Right ventricle myocardium inferior (tissue), 1 donor: Measurements from ENCODE around the gene ANKHD1. TPM values are rescaled to one million over a fixed set of nuclear protein-coding genes. Genes with fewer than 3 reads are reported as not detected.

ENCODE experiments used
- ATAC-seq: fragments of 200-7000 bp; cut with Tn5 transposase; one replicate; pipeline ENCODE4 v1.9.1; 2020; ENCODE audit warnings: mild to moderate bottlenecking, moderate library complexity
- DNase-seq: peaks from one replicate; pipeline ENCODE4 v3.0.0; 2021; ENCODE audit errors: missing footprints
- intact Hi-C: fragments of 100-400 bp; cut with DNase I; formaldehyde crosslinking; loops from one replicate; pipeline ENCODE4 v1.11.0; 2022
- total RNA-seq: library from RNA; stranded (reverse); fragmentation: NEBNext Ultra II Directional; extraction: Animal tissue kit (Norgen Biotek cat#: 25700); gene quantifications from one replicate; pipeline ENCODE4 v1.2.1, GENCODE V29; 2021
- donor health status: DM: no; HTN: yes; CAD: no; lungs with severe emphysema.

Gene ANKHD1
- total RNA-seq, 1 donor from 2014 or later: 57.2 TPM

- no peak for DNase-seq
These were observed 152.0 kb downstream of the ANKHD1 start for GRCh38 chr5:140553657-140554056.

GRCh38 chr5:140554454-140554853, 152.8 kb downstream of the ANKHD1 start:
- intact Hi-C loops: no loop called here
- ATAC-seq: no peak
- DNase-seq: no peak

More at GRCh38 chr5:140553657-140554056, 152.0 kb downstream of the ANKHD1 start:
- intact Hi-C loops: no loop called here
- no peak for ATAC-seq

GRCh38 chr5:140555747-140556312, 154.2 kb downstream of the ANKHD1 start:
- intact Hi-C loops: no loop called here
- ATAC-seq (no peak), DNase-seq (no peak)

GRCh38 chr5:140556438-140556837, 154.8 kb downstream of the ANKHD1 start:
- no peak for ATAC-seq
- intact Hi-C loops: no loop called here

GRCh38 chr5:140557136-140557805, 155.6 kb downstream of the ANKHD1 start, which contains the start of gene SRA1:
Gene SRA1 (minus strand): TSS chr5:140557473. CDS start chr5:140557452, 21 bp downstream.
- DNase-seq (peak; percentile 98), ATAC-seq (peak; percentile 93)
- intact Hi-C loops: no loop called here

More at GRCh38 chr5:140556438-140556837, 154.8 kb downstream of the ANKHD1 start:
- no peak for DNase-seq

GRCh38 chr5:140557965-140558364, 156.3 kb downstream of the ANKHD1 start:
- DNase-seq: no peak
- intact Hi-C loops: no loop called here
- ATAC-seq: no peak

- ATAC-seq (no peak), DNase-seq (no peak)
- intact Hi-C loops: no loop called here
These were observed 156.9 kb downstream of the ANKHD1 start for GRCh38 chr5:140558542-140558941.

- intact Hi-C loops: no loop called here
- DNase-seq: no peak
- ATAC-seq: no peak
These were observed 158.6 kb downstream of the ANKHD1 start for GRCh38 chr5:140560227-140560626.

GRCh38 chr5:140561753-140562523, 160.3 kb downstream of the ANKHD1 start:
- ATAC-seq: no peak
- intact Hi-C loops: no loop called here
- no peak for DNase-seq

GRCh38 chr5:140563596-140563995, 162.0 kb downstream of the ANKHD1 start:
- no peak for ATAC-seq
- intact Hi-C loops: no loop called here
- no peak for DNase-seq

GRCh38 chr5:140564196-140565023, 162.8 kb downstream of the ANKHD1 start, which contains the start of the genes APBB3 and SLC35A4:
Gene APBB3 (minus strand): TSS chr5:140564598. CDS start chr5:140564245, 353 bp downstream.
Gene SLC35A4 (plus strand): TSS chr5:140564828. CDS start chr5:140567170, 2,342 bp downstream.
- intact Hi-C loops: loop anchor here (1.0 to 2.0 kb wide), 2 partner anchors 75 to 164 kb away; partner anchors contain the start of genes ANKHD1 and TMCO6
- DNase-seq (peak; percentile 98), ATAC-seq (peak; percentile 96)

- ATAC-seq (no peak), DNase-seq (no peak)
- intact Hi-C loops: loop anchor here (2.0 kb wide), 1 partner anchor 164 kb away; the partner anchor contains the start of gene ANKHD1
These were observed 163.6 kb downstream of the ANKHD1 start for GRCh38 chr5:140565024-140565779.

GRCh38 chr5:140565780-140566095, 164.1 kb downstream of the ANKHD1 start:
- ATAC-seq: no peak
- DNase-seq: no peak
- intact Hi-C loops: loop anchor here (2.0 kb wide), 1 partner anchor 165 kb away; the partner anchor contains the start of gene ANKHD1

GRCh38 chr5:140566665-140567064, 165.0 kb downstream of the ANKHD1 start:
- intact Hi-C loops: no loop called here

GRCh38 chr5:140567136-140567818, 165.6 kb downstream of the ANKHD1 start:
- ATAC-seq: no peak
- DNase-seq: no peak
- intact Hi-C loops: no loop called here

More at GRCh38 chr5:140566665-140567064, 165.0 kb downstream of the ANKHD1 start:
- no peak for ATAC-seq
- no peak for DNase-seq

GRCh38 chr5:140567871-140568270, 166.2 kb downstream of the ANKHD1 start:
- intact Hi-C loops: no loop called here

GRCh38 chr5:140568443-140569063, 166.9 kb downstream of the ANKHD1 start:
- DNase-seq: no peak
- intact Hi-C loops: no loop called here
- no peak for ATAC-seq

More at GRCh38 chr5:140567871-140568270, 166.2 kb downstream of the ANKHD1 start:
- DNase-seq (no peak), ATAC-seq (no peak)
